Left hindlimb (tissue), 1 donor: ENCODE results near the gene SIX1.

Source experiments
- DNase-seq: peaks from one replicate; pipeline ENCODE4 v3.0.0-alpha.2; 2018

The SIX1 gene

GRCh38 chr14:60641742-60642269 is 7.5 kb downstream of the SIX1 start:
- DNase-seq: peak; percentile 34

DNA sequence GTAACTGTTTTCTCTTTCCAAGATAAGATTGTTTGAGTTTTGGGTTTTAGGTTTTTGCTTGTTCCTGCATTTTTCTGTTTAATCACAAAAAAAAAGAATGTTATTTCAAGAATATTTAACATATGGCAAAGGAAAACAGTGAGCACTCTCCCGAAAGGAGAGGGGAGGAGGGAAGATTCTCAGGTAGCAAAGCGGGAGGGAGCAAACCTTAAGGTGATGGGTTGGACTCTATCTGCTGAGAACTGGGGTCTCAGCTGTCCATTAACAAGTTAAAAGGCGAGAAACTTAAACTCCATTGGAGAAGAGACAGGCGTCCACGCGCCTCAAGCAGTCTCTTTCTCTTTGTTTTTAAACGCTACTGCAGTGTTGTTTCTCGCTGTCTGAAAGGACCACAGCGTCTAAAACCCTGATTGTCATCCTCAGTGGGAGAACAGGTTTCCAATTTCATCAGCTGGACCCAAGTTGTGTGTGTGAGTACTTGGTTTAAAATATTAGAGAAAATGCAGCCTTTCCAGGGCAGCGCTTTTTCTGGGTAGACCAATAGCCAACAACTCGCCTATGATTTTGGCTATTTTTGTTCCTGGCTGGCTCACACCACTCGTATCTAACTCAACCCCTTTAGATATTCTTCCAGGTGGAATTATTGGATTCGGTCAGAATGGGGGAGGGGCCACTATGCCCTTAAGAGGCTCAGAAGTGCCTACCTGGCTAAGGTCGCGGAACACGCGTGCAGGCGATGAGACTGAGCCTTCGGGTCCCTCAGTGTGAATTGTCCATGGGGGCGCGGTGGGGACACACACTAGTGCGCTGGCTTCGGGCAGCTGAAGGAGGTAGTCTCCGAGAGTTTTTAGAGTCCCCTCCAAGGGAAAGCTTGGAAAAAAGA is 8.2 kb downstream of the SIX1 start:
- DNase-seq: no peak

GRCh38 chr14:60639674-60640073 is 9.6 kb downstream of the SIX1 start:
- DNase-seq: no peak

DNA sequence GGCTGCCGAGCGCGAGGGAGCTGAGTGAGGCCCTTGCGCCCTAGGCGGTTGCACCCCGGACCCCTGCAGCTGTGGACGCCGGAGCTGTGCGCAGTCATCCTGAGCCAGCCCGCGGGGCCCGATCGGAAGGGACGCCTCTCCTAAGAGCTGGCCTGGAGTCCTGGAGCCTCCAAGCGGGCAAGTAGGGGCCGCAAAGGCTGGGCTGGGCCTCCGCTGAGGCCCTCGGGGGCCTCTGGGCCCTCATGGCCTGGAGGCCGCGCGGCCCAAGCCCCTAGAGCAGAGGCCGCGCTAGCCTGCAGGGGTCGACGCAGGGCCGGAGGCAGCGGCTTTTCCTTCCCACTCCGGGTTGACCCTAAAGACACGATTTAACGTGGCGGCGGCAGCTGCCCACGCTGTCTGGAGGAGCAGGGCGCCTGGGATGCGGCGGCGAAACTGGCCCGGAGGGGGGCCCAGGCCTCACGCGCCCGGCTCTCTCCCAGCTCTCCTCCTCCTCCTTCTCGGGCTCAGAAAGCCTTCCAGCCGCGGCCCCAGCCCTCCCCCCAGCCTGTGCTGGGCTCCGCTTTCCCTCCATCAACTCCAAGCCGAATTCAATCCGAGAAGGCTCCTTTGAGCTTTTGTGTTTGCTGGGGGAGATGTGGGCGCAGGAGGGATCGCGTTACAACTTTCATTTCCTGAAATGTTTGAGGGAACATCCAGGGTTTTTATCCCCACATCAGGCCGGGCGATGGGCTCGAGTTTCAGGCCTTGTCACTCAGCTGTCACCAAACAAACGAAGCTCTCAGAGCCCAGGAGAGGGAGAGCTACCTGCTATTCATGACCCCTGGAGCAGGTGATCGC is 11.6 kb downstream of the SIX1 start:
- DNase-seq: peak; percentile 84

DNA sequence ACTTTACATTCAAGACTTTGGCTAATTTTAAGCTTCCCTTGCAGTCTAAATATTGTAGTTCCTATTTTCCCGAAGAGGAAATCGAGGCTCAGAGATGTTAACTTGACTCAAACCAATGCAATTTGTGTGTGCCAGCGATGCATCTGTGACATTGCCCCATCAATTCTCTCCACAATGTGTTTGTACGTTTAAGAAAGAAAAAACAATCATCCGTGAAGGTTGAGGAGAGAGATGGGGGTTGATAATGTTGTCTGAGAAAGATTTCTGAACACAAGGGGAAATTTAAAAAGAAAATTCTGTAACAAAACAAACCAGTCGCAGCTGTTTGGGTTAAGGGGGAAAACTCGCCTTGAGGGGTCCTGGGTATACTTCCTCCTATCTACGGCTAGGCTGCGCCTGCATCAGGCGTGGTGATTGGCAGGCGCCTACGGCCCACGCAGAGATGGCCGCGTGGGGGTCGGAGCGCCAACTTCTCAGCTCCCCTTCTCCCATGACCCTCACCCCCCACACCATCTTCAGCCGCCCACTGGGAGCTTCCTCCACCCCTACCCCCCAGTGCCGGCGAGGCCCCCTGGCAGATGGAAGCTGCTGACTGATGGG is 12.3 kb downstream of the SIX1 start:
- no peak for DNase-seq

GRCh38 chr14:60634153-60634552 is 15.1 kb downstream of the SIX1 start:
- DNase-seq: no peak

GRCh38 chr14:60632777-60633176 is 16.5 kb downstream of the SIX1 start:
- no peak for DNase-seq

- DNase-seq: no peak
Observed at GRCh38 chr14:60632257-60632656, 17.0 kb downstream of the SIX1 start.

DNA sequence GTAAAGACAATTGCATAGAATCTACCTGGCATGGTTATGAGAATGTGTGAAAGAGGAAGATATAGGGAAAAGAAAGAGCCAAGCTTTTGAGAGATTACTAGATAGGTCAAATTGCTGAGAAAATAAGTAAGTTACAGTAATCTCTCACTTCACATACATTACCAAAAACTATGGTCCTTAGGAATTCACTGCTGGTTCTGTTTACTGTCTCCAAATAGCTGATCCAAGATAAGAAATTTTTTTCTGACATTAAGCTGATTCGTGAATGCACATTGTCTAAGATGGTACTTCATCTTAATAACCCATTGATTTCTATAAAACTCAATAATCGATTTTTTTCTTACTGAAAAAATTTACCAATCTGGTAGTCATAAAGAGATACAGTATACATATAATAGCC is 17.4 kb downstream of the SIX1 start:
- DNase-seq: no peak

DNA sequence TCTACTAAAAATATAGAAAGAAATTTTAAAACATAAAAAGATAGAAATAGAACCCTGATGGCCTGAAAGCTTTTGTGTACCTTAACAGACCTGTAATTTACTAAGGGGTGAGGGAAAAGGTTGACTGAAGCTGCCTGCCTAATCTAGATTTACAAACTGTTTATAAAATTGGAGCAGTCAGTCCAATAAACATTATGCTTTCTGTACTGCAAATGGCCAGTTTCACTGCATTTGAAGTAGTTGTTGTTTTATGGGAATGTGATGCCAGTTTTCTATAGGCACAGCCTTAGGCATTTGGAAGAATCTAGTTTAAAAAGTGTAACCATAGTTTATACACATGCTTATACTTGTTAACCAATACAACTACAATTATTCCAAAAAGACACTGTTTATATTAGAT is 19.1 kb downstream of the SIX1 start:
- DNase-seq: no peak

DNA sequence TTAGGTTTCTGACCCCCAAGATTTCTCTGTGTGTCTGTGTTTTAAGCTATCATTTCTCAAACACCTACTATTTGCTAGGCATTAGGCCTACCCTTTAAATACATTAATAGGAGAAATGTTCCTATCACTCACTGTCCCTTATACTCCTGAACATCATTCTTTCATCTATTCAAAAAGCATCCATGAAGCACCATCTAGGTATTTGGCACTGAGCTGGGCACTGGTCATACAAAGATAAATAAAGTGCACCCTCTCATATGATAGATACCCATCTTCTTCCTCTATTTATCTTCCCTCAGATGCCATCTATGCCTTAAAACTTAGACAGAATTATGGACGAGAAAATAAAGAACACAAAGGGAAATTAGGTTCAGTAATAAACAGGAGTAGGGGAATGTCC is 20.4 kb downstream of the SIX1 start:
- no peak for DNase-seq

DNA sequence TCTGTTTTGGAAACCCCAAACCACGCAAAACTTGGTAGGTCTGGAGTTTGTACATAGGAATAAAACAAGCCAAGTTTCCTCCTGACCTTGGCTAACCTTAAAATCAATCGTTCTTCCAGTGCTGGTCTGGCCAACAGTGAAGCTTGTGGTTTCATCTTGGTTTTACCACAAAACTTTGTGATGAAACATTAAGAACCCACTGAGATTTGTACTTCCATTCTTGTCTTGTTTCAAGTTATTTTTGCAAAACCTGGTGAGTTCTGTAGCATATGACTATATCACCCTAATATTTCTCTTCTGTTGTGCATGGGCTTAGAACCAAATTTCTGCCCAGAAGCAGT is 26.4 kb downstream of the SIX1 start:
- no peak for DNase-seq

- no peak for DNase-seq
Observed at GRCh38 chr14:60622210-60622916, 26.9 kb downstream of the SIX1 start.

DNA sequence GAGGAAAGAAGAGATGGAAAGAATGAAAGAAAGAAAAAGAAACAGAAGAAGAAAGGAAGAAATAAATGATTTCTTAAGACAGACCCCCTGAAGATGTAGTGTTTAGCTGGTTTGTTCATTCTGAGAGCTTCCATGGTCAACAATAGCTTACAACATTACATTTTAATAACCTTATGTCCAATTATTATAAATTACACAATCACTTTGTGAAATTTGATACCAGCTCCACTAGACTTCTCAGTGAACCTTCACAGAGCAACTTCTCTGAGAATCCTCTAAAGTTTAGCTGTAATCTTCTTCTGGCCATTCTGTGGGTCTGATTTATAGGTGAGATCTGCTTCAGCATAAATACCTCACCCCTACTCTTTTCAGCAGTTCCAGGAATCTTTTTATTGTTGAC is 27.9 kb downstream of the SIX1 start:
- no peak for DNase-seq

- DNase-seq: no peak
Observed at GRCh38 chr14:60618241-60618640, 31.0 kb downstream of the SIX1 start.

GRCh38 chr14:60616461-60616959 is 32.8 kb downstream of the SIX1 start:
- peak; percentile 72 for DNase-seq

GRCh38 chr14:60602291-60602690 is 47.0 kb downstream of the SIX1 start:
- no peak for DNase-seq

DNA sequence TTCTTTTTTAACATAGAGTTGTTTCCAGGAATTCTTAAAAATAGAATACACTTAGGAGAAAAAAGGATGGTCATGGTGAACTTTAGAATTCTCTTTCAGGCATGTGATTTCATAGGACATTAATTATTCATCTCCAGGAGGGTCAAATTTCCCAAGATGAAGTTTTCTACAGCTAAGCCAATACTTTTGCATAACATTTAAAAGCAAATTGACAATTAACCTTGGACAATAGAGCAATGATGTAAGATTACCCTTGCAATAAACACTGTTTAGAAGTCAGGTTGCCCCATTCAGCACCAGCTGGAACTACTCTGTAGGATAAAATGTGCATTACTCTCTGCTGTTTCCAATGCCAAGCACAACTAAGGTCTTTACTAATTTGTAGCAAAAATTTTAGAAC is 49.5 kb downstream of the SIX1 start:
- DNase-seq: no peak

DNA sequence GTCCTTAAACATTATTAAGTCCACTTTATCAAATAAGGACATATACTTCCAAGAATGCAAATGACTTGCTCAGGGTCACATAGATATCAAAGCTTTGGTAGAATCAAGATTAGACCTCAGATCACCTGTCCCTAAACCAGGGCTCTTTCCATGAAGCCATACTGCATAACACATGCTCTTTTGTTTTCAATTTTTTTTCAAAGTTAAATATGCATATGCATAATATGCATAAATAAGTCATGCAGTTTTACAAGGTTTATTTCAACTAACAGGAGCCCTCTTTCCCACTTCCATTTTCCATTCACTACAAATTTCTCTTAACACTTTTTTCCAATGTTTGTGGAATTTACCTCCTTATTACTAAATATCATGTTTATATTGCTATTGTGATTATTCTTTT is 53.1 kb downstream of the SIX1 start:
- DNase-seq: no peak

DNA sequence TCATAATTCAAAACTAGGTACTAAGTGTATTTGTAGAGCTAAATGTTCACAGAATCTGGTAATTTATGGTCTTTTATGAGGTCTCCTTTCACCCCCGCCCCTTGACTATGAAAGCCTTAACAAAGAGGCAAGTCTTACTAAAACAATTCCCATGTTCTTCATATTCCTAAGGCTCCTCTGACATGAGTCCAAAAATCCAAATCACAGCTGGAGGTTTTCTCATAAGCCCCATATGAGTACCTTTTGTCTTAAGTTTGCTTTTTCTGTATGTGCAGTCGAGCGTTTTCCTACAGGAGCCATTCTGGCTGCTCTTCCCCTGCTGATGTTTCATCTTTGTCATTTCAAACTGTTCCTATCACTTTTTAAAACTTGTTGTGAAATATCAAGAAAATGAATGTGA is 55.2 kb downstream of the SIX1 start:
- DNase-seq: no peak
